Vagina (tissue), 2 donors: Measurements from ENCODE around the gene ARHGEF40. TPM values are rescaled to one million over a fixed set of nuclear protein-coding genes. Genes with fewer than 3 reads are reported as not detected.

Source experiments
- DNase-seq, 2 donors: peaks; one replicate each; pipeline ENCODE4 v3.0.0-alpha.2; 2017; ENCODE audit errors: extremely low spot score in 2 of 2
- H3K27ac ChIP-seq: fragments of 200-600 bp; sonication (generic); one replicate; pipeline ENCODE4 v1.5.1; 2019
- H3K27me3 ChIP-seq: fragments of 200-600 bp; sonication (generic); one replicate; pipeline ENCODE4 v1.5.1; 2019
- H3K36me3 ChIP-seq, 2 donors: fragments of 200-600 bp; sonication (generic); one replicate each; pipeline ENCODE4 v1.5.1; 2017 to 2019
- H3K4me1 ChIP-seq: fragments of 200-600 bp; sonication (generic); one replicate; pipeline ENCODE4 v1.5.1; 2019
- H3K4me3 ChIP-seq, 2 donors: fragments of 200-600 bp; sonication (generic); 1 replicate in 1 of 2; 2 replicates in 1 of 2; pipeline ENCODE4 v1.5.1; 2016 to 2019
- H3K9me3 ChIP-seq: fragments of 200-600 bp; sonication (generic); one replicate; pipeline ENCODE4 v1.5.1; 2019
- POLR2A ChIP-seq, 2 donors: fragments of 450-650 bp; IDR thresholded peaks; one replicate each; pipeline ENCODE4 v1.6.1; 2017; ENCODE audit warnings: antibody characterized with exemption in 2 of 2, mild to moderate bottlenecking in 2 of 2, moderate library complexity in 2 of 2
- POLR2AphosphoS5 ChIP-seq, 2 donors: sonication (generic); formaldehyde crosslinking; IDR thresholded peaks; one replicate each; pipeline ENCODE4 v1.9.0; 2017; ENCODE audit warnings: antibody characterized with exemption in 2 of 2, mild to moderate bottlenecking in 2 of 2, low read depth in 1 of 2; ENCODE audit not compliant: insufficient read depth in 1 of 2
- intact Hi-C: fragments of 100-400 bp; cut with DNase I; formaldehyde crosslinking; loops from one replicate; pipeline ENCODE4 v1.15.1; 2023
- total RNA-seq: library from RNA; depleted of rRNA; stranded (reverse); fragments of >200 nt; gene quantifications from one replicate; pipeline ENCODE4 v1.2.3, GENCODE V29; 2016
- TF ChIP-seq, protein P1 (sequence below), 3 experiments: fragments of 450-650 bp in 2 of 3; fragments of 200-600 bp in 1 of 3; sonication (generic) in 1 of 3; IDR thresholded peaks; one replicate each; pipeline ENCODE4 v1.5.1; 2017 to 2019; ENCODE audit warnings: antibody characterized with exemption in 3 of 3, mild to moderate bottlenecking in 2 of 3, moderate library complexity in 2 of 3

ARHGEF40 gene
- total RNA-seq, 1 donor from 2014 or later, result 36.3 TPM

DNA sequence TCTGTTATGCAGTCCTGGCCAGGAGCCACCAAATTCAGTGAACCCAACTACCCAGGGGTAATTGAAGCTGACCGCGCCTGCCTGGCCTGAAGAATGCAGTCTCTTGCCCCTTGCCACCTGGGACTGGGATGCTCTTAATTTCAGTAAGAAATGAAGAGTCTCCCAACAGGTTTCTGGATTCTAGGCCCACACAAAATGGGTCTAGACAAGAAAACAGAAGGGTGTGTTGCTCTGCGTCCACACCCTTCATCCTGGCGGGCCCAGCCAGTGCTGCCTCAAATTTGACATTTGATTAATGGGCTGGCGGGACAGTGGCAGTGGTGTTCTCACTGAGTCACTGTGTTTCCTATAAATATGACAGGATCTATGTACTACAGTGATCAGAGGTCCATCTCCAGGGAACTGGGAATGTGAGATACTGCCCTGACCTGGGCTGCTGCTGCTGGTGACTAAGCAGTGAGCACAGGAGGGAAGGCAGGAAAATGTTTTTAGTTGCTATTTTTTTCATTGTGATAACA, 37.2 kb downstream of the ARHGEF40 start:
- Histone ChIP-seq H3K4me1 (peaks cover 39% of the 10 kb centered on the region), H3K9me3 (no peaks in the 10 kb centered on the region), H3K27me3 (no peaks in the 10 kb centered on the region), H3K4me3 (no peak overlapping the region), H3K36me3 (no peaks in the 10 kb centered on the region), H3K27ac (peak overlapping the region; percentile 99)
- intact Hi-C loops, result no loop called here
- no peak for DNase-seq
- TF ChIP-seq POLR2AphosphoS5 (IDR thresholded peaks at IDR 0.05; ENCODE audit: insufficient read depth in 1 of 2, low read depth in 1 of 2), result peak; percentile 6 to 25
- TF ChIP-seq, protein P1, sequence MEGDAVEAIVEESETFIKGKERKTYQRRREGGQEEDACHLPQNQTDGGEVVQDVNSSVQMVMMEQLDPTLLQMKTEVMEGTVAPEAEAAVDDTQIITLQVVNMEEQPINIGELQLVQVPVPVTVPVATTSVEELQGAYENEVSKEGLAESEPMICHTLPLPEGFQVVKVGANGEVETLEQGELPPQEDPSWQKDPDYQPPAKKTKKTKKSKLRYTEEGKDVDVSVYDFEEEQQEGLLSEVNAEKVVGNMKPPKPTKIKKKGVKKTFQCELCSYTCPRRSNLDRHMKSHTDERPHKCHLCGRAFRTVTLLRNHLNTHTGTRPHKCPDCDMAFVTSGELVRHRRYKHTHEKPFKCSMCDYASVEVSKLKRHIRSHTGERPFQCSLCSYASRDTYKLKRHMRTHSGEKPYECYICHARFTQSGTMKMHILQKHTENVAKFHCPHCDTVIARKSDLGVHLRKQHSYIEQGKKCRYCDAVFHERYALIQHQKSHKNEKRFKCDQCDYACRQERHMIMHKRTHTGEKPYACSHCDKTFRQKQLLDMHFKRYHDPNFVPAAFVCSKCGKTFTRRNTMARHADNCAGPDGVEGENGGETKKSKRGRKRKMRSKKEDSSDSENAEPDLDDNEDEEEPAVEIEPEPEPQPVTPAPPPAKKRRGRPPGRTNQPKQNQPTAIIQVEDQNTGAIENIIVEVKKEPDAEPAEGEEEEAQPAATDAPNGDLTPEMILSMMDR (IDR thresholded peaks at IDR 0.05), result no peak

DNA sequence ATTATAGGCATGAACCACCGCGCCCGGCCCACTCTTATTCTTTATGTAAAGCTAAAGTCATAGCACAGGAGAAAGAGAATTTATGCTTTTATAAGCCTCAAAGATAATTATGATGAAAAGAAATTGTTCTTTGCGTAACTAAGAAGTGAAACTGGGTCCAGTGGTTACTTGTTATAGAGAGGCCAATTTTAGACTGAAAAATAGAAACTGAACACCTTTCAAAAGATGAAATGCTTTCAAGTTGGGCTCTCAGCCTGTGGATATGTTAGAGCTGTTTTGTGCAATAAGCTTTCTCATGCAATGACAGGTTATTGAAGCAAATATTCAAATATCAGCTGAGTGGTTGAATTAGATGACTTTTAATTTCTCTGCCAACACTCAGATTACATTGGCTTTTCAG, 38.7 kb downstream of the ARHGEF40 start:
- no peaks in the 10 kb centered on the region for H3K27me3 ChIP-seq
- H3K4me3 ChIP-seq, result no peak overlapping the region
- H3K9me3 ChIP-seq, result no peaks in the 10 kb centered on the region
- no peaks in the 10 kb centered on the region for H3K36me3 ChIP-seq
- peaks cover 29% of the 10 kb centered on the region for H3K4me1 ChIP-seq
- intact Hi-C loops, result no loop called here
- DNase-seq, result no peak
- no peak overlapping the region for H3K27ac ChIP-seq
- TF ChIP-seq, protein P1 (IDR thresholded peaks at IDR 0.05), result no peak
- TF ChIP-seq POLR2A (IDR thresholded peaks at IDR 0.05) (no peak), POLR2AphosphoS5 (IDR thresholded peaks at IDR 0.05; ENCODE audit: insufficient read depth in 1 of 2, low read depth in 1 of 2) (no peak)

DNA sequence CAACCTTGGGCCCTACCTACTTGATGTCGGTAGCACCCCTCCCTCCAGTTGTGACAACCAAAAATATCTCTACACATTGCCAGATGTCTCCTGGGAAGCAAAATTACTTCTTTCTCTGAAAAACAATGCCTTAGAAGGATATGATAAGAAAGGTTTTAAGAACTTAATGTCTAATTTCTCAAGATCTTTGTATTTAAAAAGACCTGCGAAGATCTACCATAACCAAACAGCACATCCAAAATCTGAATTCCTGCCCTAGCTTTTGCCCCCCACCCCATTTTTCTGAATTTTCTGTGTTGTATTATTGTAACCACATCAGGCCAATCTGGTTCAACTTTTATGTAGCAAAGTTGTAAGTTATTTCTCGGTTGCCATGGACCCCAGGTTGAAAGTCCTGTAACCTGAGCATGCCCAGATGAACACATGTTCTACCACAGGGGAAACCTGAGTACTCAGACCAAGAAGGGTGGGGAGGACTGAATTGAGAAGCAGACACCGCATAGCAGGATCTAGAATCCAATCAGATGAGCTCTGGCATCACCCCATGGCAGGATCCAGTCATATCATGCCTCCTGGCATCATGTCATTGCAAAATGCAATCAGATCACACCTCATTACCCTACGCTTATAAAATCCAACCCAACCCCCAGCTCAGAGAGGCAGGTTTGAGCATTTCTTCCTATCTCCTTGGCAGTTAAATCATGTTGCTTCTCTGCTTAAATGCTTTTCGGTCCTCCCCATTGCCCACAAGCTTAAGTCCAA, 39.5 kb downstream of the ARHGEF40 start:
- no peak overlapping the region for H3K27ac ChIP-seq
- intact Hi-C loops, result no loop called here
- DNase-seq, result no peak

DNA sequence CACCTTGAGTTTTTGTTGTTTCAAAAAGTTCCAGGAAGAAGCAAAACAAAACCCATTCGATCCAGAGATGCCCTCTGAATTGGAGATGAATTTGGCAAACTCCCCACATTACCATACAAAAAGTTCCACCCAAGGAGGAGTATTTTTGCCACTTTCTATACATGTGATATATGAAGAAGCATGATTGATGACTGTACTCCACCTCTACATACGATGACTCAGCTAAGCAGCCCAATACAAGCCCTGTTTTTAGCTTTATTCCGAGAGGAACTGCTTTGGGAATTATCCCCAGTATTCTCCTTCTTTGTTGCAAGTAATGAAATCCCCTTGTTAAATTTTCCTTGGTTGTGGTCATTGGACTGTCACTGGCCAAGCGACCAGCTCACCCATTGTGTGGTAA, 42.2 kb downstream of the ARHGEF40 start:
- H3K36me3 ChIP-seq, result no peaks in the 10 kb centered on the region
- H3K4me1 ChIP-seq, result peaks cover under 1% of the 10 kb centered on the region
- TF ChIP-seq, protein P1 (IDR thresholded peaks at IDR 0.05), result no peak
- TF ChIP-seq POLR2AphosphoS5 (IDR thresholded peaks at IDR 0.05; ENCODE audit: insufficient read depth in 1 of 2, low read depth in 1 of 2) (no peak), POLR2A (IDR thresholded peaks at IDR 0.05) (no peak)
- H3K9me3 ChIP-seq, result no peaks in the 10 kb centered on the region
- no peaks in the 10 kb centered on the region for H3K27me3 ChIP-seq
- intact Hi-C loops, result no loop called here
- DNase-seq, result no peak
- no peak overlapping the region for H3K4me3 ChIP-seq
- no peak overlapping the region for H3K27ac ChIP-seq

More for the DNA sequence above, 39.5 kb downstream of the ARHGEF40 start:
- no peaks in the 10 kb centered on the region for H3K9me3 ChIP-seq
- no peak for TF ChIP-seq POLR2A (IDR thresholded peaks at IDR 0.05)
- TF ChIP-seq POLR2AphosphoS5 (IDR thresholded peaks at IDR 0.05; ENCODE audit: insufficient read depth in 1 of 2, low read depth in 1 of 2), result peak in 1 of 2 donors; percentile 16
- H3K4me3 ChIP-seq, result no peak overlapping the region
- no peaks in the 10 kb centered on the region for H3K36me3 ChIP-seq
- peaks cover 28% of the 10 kb centered on the region for H3K4me1 ChIP-seq
- no peaks in the 10 kb centered on the region for H3K27me3 ChIP-seq

DNA sequence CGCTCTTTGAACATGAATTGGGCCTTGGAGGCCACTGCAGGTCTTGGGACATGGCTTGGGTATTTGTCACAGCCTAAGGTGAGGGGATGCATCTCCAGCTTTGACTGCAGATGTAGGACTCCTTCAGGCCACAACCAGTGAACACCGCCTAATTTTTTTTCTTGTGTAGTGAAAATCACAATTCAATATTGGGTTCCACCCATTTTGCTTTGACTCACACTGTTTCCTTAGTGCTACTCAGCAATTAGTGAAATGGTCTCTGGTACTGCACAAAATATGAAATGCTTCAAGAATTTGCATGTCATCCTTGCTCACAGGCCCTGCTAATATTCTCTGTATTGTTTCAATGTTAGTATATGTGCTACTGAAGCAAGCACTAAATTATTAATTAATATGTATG, 43.3 kb downstream of the ARHGEF40 start:
- no peak for TF ChIP-seq POLR2AphosphoS5 (IDR thresholded peaks at IDR 0.05; ENCODE audit: insufficient read depth in 1 of 2, low read depth in 1 of 2)
- no peak for TF ChIP-seq POLR2A (IDR thresholded peaks at IDR 0.05)
- TF ChIP-seq, protein P1 (IDR thresholded peaks at IDR 0.05), result no peak
- Histone ChIP-seq H3K4me3 (no peak overlapping the region), H3K9me3 (no peaks in the 10 kb centered on the region), H3K27ac (no peak overlapping the region), H3K27me3 (no peaks in the 10 kb centered on the region), H3K36me3 (no peaks in the 10 kb centered on the region), H3K4me1 (no peaks in the 10 kb centered on the region)
- intact Hi-C loops, result no loop called here
- DNase-seq, result no peak
